MCF 10A (cell line): ENCODE data around the gene NPHP4. TPM values are rescaled to one million over a fixed set of nuclear protein-coding genes. Genes with fewer than 3 reads are reported as not detected.

ENCODE experiments used
- BruUV-seq: library from RNA; stranded (reverse); fragments of 400-500 nt; replicated peaks from 2 replicates; lab custom pipeline; 2021; lab: Mats Ljungman, UMichigan
- CTCF ChIA-PET: fragments of 300-600 bp; sonication (Branson Sonifier 250); formaldehyde crosslinking; extraction: SDS; loops from one replicate; lab custom pipeline; 2021; ENCODE audit warnings: antibody characterized with exemption, inconsistent platforms; lab: Yijun Ruan, JAX
- POLR2A ChIA-PET: fragments of 300-600, 350-650 bp; sonication (Branson Sonifier 250); formaldehyde crosslinking; extraction: SDS; loops from one replicate; lab custom pipeline; 2020; ENCODE audit warnings: antibody characterized with exemption, inconsistent platforms; lab: Yijun Ruan, JAX
- DNase-seq: peaks from one replicate; pipeline ENCODE4 v3.0.0-alpha.2; 2018; ENCODE audit not compliant: unreplicated experiment
- H3K27ac Mint-ChIP-seq: one replicate; pipeline ENCODE4 v1.8.0; 2022; ENCODE audit warnings: mild to moderate bottlenecking, low read depth, mixed read lengths; ENCODE audit not compliant: unreplicated experiment
- H3K27me3 Mint-ChIP-seq: one replicate; pipeline ENCODE4 v1.8.0; 2022; ENCODE audit warnings: mixed read lengths; ENCODE audit not compliant: insufficient read depth, unreplicated experiment
- H3K36me3 Mint-ChIP-seq: one replicate; pipeline ENCODE4 v1.8.0; 2022; ENCODE audit warnings: mild to moderate bottlenecking, moderate library complexity, mixed read lengths; ENCODE audit not compliant: insufficient read depth, unreplicated experiment
- H3K4me1 Mint-ChIP-seq: one replicate; pipeline ENCODE4 v1.8.0; 2022; ENCODE audit warnings: mixed read lengths; ENCODE audit not compliant: insufficient read depth, unreplicated experiment
- H3K4me3 Mint-ChIP-seq: one replicate; pipeline ENCODE4 v1.8.0; 2022; ENCODE audit warnings: mild to moderate bottlenecking, moderate library complexity, mixed read lengths; ENCODE audit not compliant: unreplicated experiment
- H3K9me3 Mint-ChIP-seq: one replicate; pipeline ENCODE4 v1.8.0; 2022; ENCODE audit warnings: mixed read lengths; ENCODE audit not compliant: unreplicated experiment
- CTCF ChIP-seq: fragments of 200-600 bp; IDR thresholded peaks from one replicate; pipeline ENCODE4 v1.8.0; 2022; ENCODE audit warnings: antibody characterized with exemption, mild to moderate bottlenecking; ENCODE audit not compliant: unreplicated experiment
- intact Hi-C: fragments of 100-400 bp; cut with micrococcal nuclease; formaldehyde crosslinking; loops from 2 replicates; pipeline ENCODE4 v1.14.1; 2022
- total RNA-seq: library from RNA; stranded (reverse); gene quantifications from 2 replicates; pipeline ENCODE4 v1.2.3, GENCODE V29; 2022

NPHP4 gene
- total RNA-seq, 1 experiment from 2014 or later = 14.4 TPM

- Mint-ChIP-seq H3K36me3 (peaks cover 23% of the 10 kb centered on the region), H3K9me3 (no peaks in the 10 kb centered on the region), H3K27ac (no peak overlapping the region), H3K4me1 (no peaks in the 10 kb centered on the region), H3K27me3 (no peaks in the 10 kb centered on the region), H3K4me3 (no peak overlapping the region)
- DNase-seq = no peak
- TF ChIP-seq CTCF = no peak
- CTCF ChIA-PET = interaction anchor here (0.7 kb wide), 1 partner anchor 23 kb away, joined by 3 read pairs; no protein-coding TSS in a partner anchor
- POLR2A ChIA-PET = interaction anchor here (0.8 kb wide), 1 partner anchor 17 kb away, joined by 3 read pairs; no protein-coding TSS in a partner anchor
- no TSS peak for BruUV-seq
- intact Hi-C loops = no loop called here
Observed at GRCh38 chr1:5858844-5859407, 133.3 kb downstream of the NPHP4 start.

- CTCF ChIA-PET = no interaction called here
- Mint-ChIP-seq H3K4me1 (no peaks in the 10 kb centered on the region), H3K36me3 (peaks cover 19% of the 10 kb centered on the region), H3K27me3 (no peaks in the 10 kb centered on the region), H3K4me3 (no peak overlapping the region), H3K27ac (no peak overlapping the region), H3K9me3 (no peaks in the 10 kb centered on the region)
- DNase-seq = no peak
- POLR2A ChIA-PET = no interaction called here
- no peak for TF ChIP-seq CTCF
- BruUV-seq = no TSS peak
- intact Hi-C loops = no loop called here
Observed at GRCh38 chr1:5858246-5858645, 134.0 kb downstream of the NPHP4 start.

- no peaks in the 10 kb centered on the region for H3K4me1 Mint-ChIP-seq
- no peak for DNase-seq
- TF ChIP-seq CTCF = no peak
- H3K27ac Mint-ChIP-seq = no peak overlapping the region
- H3K9me3 Mint-ChIP-seq = no peaks in the 10 kb centered on the region
- intact Hi-C loops = no loop called here
- BruUV-seq = no TSS peak
- no peak overlapping the region for H3K4me3 Mint-ChIP-seq
- POLR2A ChIA-PET = no interaction called here
- H3K36me3 Mint-ChIP-seq = peaks cover 16% of the 10 kb centered on the region
- no peaks in the 10 kb centered on the region for H3K27me3 Mint-ChIP-seq
- CTCF ChIA-PET = interaction anchor here (0.6 kb wide), 1 partner anchor 10 kb away, joined by 3 read pairs; no protein-coding TSS in a partner anchor
Observed at GRCh38 chr1:5857508-5858090, 134.6 kb downstream of the NPHP4 start.

- intact Hi-C loops = no loop called here
- TF ChIP-seq CTCF = no peak
- no TSS peak for BruUV-seq
- H3K9me3 Mint-ChIP-seq = no peaks in the 10 kb centered on the region
- DNase-seq = no peak
- H3K27ac Mint-ChIP-seq = no peak overlapping the region
- CTCF ChIA-PET = interaction anchor here (0.6 kb wide), 1 partner anchor 10 kb away, joined by 3 read pairs; no protein-coding TSS in a partner anchor
- H3K36me3 Mint-ChIP-seq = peaks cover 12% of the 10 kb centered on the region
- POLR2A ChIA-PET = no interaction called here
- H3K27me3 Mint-ChIP-seq = no peaks in the 10 kb centered on the region
- no peaks in the 10 kb centered on the region for H3K4me1 Mint-ChIP-seq
- no peak overlapping the region for H3K4me3 Mint-ChIP-seq
Observed at GRCh38 chr1:5857011-5857410, 135.2 kb downstream of the NPHP4 start.
